GM19035 (cell line): ENCODE data around the gene CHIT1.
A peak's percentile ranks its signal among the peaks of the same experiment; 100 is the strongest.

ENCODE experiments used
- ATAC-seq: cut with Tn5 transposase; IDR thresholded peaks from one replicate; pipeline ENCODE4 v1.9.1; 2021; ENCODE audit not compliant: unreplicated experiment

Gene CHIT1

DNA sequence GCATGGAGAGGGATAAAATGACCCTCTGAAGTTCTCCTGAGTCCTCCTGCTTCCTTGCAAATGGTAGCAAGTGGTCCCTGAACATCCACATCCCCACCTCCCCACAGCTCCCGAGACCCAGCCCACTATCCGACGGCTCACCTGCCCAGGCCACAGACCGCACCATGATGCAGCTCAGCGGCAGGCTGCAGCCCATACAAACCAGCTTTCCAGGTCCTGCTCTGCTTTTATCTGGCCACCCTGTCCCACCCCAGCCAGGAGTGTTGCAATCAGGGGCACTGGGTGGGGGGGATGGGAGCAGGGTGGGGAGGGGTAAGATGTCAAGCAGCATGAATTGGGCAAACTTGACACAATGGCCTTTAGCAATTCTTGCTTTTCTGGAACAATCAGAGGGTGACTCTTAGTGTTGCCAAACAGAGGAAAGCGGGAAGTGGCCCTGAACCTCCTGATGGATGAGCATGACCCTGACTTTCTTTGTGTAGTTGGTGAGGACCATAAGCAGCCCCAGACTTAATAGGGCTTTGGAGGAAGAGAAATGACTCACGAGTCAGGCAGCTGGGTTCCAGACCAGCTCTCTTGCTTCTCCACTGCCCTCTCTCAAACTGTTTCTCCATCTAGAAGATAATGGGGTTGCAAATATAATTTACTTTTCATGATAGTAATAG, at the start of gene CHIT1:
Gene CHIT1, minus strand, starts transcription at position 203 of the 665 bp plus-strand sequence. Its CDS starts 37 bp downstream, at position 166.
- no peak for ATAC-seq

DNA sequence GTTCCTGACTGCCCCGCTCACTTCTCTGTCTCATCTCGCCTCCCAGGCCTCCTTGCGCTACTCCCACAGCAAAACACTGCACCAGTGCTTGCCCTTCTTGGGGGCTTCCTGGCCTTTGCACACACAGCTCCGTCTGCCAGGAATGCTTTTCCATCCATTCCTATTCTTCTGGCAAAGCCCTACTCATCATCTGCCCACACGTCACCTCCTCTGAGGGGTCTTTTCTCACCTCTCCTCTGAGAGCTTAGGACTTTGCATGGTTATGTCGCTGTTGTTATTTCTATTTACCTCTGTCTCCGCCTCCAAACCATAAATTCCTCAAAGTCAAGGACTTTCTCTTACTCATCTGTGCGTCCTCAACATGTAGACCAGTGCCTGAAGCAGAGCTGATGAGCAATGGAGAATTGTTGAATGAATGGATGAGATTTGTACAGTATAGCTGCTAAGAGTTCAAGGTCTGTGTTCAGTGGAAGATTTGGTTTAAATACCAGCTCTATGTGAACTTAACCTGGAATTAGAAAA, 49.5 kb upstream of the CHIT1 start:
- no peak for ATAC-seq

DNA sequence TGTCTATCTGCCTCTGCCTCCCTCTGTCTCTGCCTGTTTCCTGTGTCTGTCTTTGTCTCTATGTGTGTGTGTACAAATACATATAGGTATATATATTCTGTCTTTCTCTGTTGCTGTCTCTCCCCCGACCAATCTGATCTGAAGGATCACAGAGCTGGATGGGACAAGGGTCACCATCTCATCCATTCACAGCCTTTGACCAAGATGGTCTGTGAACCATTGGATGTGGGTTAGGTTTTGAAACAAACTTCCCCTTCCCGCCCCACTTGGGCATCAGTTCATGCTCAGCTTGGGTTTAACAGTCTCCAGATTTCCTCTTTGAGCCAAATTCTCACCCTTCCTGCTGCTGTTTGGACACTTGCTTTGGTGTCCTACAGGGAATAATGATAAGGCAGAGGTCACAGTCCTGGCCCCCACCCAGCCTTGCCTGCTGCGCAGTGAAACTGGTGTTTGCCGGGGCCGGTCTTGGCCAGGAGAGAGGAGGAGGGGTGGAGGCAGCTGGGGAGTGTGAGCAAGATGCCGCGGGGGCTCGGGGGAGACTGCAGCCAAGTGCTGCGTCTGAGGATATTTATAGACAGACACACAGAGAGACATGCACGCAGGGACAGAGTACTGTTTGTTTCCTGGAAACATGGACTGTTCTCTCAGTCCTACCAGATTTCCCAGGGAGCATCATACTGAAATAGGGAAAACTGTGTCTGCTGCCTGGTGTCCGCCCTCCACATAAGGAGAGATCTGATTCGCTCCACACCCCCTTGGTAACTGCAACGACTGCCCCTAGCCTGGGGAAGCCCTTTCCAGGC, 48.8 kb upstream of the CHIT1 start:
- no peak for ATAC-seq

DNA sequence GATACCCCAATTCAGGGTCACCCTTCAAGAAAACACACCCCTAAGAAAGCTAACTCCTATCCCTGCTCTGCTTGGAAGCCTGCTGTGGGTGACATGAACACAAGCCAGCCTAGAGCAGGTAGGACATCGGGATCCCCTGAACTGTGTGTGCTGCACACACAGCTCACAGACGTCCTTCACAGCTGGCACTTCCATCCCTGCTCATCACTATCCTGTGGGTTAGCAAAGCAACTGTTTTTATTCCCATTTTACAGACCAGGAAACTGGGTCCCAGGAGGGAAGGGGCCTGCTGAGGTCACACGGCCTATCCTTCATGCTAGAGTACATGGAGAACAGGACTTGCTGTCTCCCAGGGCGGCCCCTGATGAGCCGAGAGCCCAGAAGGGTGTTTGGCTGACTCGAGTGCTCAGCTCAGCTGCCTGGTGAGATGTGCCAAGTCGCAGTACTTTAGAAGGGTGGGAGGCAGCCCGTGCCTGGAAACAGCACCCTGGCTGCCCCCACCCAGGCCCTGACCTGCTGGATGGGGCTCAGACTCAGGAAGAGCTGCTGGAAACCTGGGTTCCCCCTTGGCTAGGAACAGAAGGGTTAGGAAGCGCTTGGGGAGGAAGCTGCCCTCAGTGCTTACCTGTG, 47.6 kb upstream of the CHIT1 start:
- ATAC-seq: no peak

DNA sequence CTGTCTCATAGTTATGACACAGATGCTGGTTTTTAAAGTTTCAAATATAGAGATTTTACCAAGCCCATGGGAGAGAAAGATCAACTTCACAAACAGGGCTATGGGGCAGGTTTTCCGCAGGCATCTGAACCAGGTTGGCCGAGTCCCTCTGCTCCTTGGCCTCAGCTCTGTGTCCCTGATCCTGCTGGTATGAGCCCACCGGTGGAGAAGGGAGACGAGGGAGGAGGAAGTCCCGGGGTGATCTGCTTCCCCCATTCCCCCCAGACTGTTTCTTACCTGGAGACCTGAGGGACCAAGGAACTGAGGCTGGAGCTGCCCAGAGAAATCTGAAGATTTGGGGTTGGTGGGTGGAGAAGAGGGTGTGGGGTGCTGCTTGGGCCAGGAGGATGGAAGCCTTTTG, 46.9 kb upstream of the CHIT1 start:
- ATAC-seq: no peak

DNA sequence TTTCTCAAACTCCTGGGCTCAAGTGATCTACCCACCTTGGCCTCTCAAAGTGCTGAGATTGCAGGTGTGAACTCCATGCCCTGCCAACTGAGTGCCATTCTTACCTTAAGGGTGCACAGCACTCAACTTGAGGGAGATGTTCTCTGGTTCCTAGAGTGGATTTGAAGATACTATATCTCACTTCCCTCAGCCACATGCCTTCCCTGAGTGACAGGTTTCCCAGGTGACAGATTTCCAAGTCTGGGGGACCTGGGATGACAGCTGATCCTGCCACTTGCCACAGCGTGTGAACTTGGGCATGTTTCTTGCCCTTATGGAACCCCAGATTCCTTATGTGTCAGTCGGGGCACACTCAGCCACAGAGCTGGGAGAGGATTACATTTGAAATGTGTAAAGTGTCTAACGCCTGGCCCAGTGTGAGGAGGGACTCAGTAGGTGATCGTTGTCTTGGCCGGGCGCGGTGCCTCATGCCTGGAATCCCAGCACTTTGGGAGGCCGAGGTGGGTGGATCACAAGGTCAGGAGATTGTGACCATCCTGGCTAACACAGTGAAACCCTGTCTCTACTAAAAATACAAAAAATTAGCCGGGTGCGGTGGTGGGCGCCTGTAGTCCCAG, 46.3 kb upstream of the CHIT1 start:
- ATAC-seq: no peak

DNA sequence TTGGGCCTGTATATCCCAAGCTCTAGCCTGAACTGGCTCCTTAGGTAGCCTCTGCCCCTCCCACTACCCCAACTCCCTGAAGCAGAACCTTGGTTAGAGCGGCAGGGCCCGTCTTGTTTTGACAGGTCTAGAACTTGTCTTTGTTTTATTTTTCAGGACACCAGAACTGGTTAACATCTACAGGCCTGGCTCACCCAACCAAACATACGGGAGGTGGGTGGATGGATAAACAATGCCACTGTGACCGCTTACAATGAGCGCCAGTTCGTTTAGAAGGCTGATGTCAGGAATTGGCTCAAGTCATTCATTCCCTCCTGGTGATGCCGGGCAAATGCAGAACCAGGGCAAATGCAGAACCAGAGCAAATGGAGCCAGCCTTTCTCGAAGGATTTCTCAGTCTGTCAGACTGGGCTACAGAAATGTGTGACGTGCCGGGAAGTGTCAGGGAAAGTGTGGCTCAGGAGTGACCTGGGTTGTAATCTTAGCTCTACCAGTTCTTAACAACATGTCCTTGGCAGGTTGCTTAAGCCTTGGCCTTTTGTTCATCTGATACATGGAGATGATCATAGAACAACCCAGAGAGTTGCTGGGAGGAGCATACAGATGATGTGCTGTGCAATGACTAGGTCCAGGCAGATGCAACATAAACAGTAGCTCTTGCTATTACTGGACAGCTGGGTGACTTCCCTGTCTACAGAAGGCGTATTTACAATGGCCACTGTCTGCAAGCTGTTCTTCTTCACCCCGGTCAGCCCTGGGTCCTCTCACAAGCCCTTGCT, 45.3 kb upstream of the CHIT1 start:
- no peak for ATAC-seq

DNA sequence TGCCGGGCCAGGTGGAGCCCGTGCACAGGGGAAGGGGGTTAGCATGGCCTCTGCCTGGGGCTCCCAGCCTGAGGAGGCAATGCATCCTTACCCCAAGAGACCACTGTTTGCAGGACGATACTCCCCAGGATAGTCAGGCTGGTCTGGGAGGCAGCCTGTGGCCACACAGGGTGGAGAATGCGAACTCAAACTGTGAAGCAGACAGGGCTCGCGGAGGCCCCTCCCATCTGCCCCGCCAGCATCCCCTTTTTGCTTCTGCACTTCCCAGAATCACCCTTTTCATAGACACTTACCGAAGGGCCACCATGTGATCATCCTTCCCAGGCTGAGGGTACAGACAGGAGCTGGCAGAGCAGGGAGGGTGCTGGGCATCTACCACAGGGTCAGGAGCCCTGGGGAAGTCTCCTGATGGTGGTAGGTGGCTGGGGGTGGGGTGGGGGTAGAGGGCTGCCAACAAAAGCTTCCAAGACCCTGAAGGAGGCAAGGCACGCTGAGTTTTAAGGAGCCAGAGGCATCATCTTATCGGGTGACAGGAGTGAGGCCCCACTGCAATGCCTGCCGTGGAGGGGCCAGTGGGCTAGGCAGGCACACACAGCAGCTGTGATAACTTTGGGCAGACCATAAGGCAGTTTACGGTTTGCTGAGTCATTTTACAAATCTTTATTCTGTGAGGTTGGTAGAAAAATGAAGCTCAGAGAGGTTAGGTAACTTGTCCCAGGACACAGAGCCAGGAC, 44.6 kb upstream of the CHIT1 start:
- peak; percentile 22 for ATAC-seq

DNA sequence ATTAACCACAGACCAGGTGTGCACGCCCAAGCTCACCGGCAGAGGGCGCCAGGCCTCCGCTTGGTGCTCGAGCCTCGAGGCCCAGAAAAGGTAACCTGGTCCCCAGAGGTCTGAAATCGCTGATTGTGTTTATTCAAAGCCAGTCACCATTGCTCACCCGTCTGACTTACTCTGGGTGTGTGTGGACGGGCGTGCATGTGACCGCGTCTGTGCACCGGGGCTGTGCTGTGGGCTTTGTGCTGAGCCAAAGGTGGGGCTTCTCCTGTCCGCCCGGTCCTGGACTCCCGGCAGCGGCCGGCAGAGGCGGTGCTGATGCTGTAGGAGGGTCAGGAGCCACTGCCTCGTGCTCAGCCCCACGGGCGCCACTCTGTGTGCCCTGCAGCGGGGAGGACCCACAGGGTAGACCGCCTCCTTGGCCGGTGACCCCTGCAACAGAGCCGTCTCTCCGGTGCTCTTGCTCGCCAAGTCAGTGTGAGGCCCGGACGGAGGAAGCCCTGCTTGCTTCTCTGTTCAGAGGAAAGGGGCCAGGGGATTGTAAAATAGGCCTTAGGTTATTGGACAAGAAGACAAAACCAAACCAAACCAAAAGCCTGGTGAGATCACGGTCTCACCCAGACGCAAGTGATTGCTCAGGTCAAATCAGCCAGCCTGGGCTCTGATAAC, 43.9 kb upstream of the CHIT1 start:
- ATAC-seq: peak; percentile 58

DNA sequence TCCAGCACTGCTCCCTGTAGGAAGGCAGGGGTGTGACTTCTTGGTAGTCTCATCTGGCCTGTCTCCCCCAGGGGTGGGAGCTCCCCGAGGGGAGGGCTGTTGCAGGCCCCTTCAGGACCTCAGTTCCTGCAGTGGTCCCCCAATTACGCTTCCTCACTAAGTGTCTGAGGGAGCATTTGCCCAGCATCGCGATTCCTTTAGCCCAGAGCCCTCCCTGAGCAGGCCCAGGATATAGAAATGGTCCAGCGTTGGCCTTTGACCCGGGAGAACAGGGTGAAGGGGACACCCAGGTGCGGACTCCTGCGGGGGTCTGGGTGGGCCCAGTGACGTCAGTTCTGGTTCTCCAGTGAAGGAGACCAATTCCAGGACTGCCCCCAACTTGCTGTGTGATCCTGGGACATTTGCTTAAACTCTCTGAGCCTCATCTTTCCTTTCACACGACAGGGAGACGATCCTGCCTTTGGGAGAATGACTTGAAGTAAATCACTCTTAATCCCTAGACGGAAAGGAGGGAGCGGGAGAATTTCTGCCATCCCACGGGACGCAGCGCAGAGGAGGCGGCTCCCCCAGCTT, 43.2 kb upstream of the CHIT1 start:
- no peak for ATAC-seq

DNA sequence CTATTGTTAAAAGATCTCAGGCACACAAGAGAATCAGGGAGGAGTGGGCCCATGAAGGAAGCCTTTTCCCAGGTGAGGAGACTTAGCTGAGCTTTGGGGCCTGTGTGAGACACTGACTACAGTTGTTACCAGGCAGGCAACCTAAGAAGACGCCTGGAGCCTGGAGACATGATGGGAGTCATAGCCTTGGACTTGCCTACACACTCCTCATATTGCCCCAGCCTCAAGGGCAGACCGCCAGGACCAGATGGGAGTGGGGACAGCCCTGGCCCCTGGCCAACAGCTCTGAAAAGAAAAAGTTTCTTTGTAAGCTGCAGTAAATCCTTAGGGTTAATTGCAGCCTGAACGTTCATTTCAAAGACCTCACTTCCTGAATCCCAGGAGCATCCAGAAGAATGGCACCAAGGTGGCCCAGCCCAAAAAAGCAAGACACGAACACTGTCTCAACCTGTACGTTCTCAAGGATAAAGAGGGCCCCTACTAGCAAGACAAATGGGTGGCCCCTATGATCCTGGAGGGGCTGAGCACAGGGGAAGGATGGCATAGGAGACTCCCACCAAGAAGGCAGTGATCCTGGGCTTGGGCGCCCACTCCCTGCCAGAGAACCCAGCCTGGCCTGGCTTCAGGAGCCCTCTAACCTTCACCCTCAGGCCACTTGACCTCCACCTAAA, 42.6 kb upstream of the CHIT1 start:
- no peak for ATAC-seq

DNA sequence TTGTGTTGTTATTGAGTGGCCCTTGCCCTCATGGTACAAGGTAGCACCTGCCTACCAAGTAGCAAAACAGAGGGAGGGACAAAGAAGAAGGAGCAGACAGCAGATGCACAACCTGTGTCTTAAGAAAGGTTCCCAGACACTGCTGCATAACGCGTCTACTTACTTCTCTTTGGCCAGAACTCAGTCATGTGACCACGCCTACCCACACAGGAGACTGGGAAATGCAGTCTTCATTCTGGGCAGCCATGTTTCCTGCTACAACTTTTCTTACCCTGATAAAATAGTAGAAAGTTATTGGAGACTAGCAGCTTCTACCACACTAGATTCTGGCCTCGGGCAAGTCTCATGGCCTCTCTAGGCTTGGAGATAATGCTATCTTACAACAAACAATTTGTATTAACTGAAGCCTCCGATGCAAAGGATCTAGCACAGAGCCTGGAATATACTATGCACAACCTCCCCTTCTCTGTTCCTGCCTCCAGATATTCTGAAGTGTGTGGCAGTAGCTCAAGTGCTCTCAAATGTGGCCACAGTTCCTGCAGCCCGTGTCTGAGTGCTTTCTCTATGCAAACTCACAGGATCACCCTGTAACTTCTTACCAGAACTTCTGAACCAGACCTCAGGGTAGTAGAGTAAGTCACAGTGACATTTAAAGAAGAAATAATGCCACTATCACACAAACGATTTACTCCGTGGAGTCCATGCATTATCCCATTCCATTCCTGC, 41.7 kb upstream of the CHIT1 start:
- peak; percentile 29 for ATAC-seq

DNA sequence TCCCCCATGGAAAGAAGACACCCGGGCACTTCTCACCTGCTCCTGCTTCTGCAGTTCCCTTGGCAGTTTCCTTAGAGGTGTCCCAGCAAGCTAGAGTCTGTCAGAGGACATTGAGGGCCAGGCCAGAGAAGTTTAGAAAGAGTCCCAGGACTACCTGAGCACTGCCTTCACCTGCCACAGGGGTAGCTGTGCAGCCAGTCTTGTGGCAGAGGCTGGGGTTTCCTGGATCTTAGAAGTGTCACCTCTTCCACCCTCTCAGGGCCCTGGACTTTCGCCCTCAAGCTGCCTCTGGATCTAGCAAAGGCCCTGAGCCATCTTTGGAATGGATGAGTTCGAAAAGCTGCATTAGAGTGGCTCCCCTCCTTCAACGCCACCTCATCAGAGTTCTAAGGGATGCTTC, 41.0 kb upstream of the CHIT1 start:
- no peak for ATAC-seq

DNA sequence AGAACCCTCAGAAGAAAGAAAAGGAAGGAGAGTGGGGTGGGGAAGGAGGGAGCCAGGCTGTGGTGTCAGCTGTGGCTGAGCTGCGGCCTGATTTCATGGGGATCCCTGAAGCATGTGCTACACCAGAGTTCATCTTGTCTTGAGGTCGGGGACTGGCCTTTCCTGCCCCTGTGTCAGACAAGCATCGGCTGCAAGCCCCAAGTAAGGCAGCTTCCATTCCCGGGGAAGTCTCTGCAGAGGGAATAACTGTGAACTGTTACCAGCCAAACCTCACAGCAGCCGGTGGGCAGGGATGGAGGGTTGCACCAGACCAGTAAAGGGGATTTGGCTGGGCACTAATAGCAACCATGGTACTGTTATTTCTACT, 40.2 kb upstream of the CHIT1 start:
- no peak for ATAC-seq

DNA sequence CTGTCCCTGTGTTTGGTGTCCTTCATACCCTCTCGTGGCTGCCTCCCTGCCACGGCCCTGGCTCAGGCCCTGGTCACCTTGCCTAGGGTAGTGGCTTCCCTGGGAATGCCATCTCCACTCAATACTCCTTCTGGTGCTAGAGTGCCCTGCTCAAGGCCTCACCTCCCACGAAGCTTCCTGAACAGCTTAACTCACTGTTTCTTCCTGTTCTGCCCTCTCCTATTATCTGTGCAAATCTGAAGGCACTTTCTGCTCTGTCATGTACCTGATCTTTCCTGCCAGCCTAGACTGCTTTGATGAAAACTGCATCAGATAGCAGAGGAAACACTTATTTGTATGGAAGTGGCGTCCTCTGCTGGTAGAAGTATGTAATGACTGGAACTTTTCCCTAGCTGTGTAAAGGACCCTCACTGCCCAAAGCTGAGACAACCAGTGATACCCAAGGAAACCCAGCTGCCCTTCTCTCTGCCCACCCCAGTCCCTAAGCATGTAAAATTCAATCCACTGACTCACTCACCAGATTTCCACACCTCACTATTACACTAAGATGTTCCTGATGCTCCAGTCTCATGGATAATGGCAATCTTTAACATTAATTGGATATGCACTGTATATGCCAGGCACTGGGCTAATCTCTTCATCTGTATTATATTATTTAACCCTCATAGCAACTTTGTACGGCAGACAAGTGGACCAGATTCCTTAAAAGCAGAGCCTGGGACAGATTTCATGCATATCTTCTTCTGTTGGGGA, 39.6 kb upstream of the CHIT1 start:
- no peak for ATAC-seq

DNA sequence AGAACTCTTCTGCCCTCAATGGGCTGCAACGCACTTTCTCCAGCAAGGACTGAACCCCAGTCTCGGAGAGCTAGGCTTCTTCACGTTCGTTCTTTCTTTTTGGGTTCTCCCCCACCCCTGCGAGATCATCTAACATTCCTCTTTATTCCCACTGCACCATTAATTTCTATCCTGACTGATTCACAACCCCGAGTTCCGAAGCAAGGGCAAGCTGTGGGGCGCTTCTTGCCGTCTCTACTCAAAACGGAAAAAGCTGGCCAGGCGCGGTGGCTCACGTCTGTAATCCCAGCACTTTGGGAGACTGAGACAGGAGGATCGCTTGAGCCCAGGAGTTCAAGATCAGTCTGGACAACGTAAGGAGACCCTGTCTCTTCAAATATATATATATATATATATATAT, 38.4 kb upstream of the CHIT1 start:
- no peak for ATAC-seq

DNA sequence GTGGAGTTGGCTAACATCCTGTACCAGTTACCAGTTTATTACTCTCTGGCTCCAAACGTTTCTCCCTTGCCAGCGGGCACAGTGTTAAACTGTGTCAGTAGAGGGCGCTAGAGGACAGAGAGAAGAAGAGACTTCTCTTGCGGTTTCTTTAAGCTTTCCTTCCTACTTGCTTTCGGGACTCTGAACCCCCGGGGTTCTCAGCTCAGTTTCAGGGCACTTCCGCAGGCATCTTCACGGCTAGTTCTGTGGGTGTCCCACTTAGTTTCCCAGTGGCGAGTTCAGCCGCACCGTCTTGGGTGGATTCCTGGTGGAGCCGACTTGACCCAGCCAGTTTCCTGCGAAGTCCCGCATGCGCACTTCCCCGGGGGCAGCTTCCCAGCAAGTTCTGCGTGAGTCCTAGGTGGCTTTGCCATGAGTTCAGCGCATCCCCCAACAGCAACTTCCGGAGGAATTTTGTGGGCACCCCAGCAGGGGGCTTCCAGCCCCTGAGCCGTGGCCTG, 37.9 kb upstream of the CHIT1 start:
- ATAC-seq: peak; percentile 53
